Fibroblast of pulmonary artery (primary cell): ENCODE data around the gene FXN.

Source experiments
- DNase-seq: peaks from one replicate; pipeline ENCODE4 v3.0.0-alpha.2; 2010; ENCODE audit warnings: low read depth
- H3K4me3 ChIP-seq: replicated peaks from 2 replicates; pipeline ENCODE4 v1.5.1; 2011; ENCODE audit warnings: low read depth, mild to moderate bottlenecking, control low read depth, low read length, moderate library complexity
- CTCF ChIP-seq: IDR thresholded peaks from 2 replicates; pipeline ENCODE4 v1.5.1; 2011; ENCODE audit warnings: mild to moderate bottlenecking, control low read depth, low read length, inconsistent platforms; ENCODE audit errors: missing control alignments

FXN gene

GRCh38 chr9:69036309-69036708 lies 757 bp downstream of the FXN start:
- TF ChIP-seq CTCF, result no peak
- H3K4me3 ChIP-seq, result peak overlapping the region; percentile 92
- peak; percentile 12 for DNase-seq

GRCh38 chr9:69036799-69037198 lies 1.2 kb downstream of the FXN start:
- peak overlapping the region; percentile 92 for H3K4me3 ChIP-seq
- no peak for DNase-seq
- no peak for TF ChIP-seq CTCF

- H3K4me3 ChIP-seq, result no peak overlapping the region
- no peak for DNase-seq
- no peak for TF ChIP-seq CTCF
Observed at GRCh38 chr9:69040646-69041045, 5.1 kb downstream of the FXN start.

DNA sequence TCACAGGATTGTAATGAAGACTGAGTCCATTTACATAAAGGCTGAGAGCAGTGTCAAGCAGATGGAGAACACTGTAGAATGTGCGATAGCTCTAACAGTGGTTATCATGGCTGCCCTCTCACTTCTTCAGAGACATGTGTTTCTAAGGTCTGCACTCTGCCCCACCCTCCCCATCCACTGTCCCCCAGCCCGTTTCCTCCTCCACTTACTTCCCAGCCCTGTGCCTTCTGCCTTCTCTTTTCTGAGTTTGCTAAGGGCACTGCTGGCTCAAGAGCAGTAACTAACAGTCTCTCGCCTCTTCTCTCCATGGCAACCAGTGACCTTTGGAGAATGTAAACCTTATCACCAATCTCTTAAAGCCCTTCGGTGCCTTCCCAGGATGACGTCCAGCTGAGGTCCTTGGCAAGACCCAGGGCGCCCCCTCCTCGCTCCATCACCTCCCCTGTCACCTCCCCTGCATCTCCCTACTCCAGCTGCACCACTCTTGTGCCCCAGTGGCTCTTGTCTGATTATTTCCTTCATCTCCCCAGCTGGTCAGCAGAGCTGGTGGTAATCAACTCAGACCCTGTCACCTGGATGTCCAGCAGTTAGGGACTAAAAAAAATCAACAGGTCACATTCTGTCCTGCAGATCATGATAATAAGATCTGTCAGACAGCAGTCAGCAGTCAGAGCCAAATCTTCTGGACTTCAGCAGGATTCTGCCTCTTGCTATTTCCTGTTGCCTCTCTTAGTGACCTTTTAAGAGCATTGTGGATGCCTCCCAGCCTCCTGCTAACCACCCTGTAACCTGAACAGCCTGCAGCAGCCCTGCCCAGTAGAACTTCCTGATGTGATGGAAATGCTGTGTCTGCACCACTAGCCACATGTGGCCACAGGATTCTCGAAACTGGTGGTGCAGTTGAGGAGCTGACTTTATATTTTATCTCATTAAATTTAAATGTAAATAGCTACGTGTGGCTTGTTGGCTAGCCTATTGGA lies 9.0 kb downstream of the FXN start:
- no peak for TF ChIP-seq CTCF
- peak; percentile 58 for DNase-seq

DNA sequence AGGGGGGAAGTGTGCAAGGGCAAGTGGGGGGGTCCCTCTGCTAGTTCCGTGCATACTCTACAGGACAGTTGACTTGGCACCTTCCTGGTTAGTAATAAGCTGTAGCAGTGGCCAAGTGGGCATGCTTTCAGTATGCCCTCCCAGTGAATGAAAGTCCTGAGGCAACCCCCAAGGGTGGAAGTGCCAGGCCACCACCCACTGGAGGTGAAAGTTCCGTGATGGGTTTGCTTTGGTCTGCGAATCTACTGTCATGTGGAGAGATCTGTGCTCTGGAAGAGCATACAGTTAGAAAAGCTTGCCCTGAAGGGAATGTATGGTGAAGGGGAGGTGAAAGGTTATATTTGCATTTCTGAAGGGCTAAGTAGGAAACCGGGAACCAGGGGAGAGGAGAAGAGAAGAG lies 10.3 kb downstream of the FXN start:
- H3K4me3 ChIP-seq, result no peak overlapping the region
- no peak for DNase-seq
- TF ChIP-seq CTCF, result no peak

More for the DNA sequence above, 9.0 kb downstream of the FXN start:
- H3K4me3 ChIP-seq, result no peak overlapping the region

- no peak for DNase-seq
- no peak for TF ChIP-seq CTCF
- H3K4me3 ChIP-seq, result no peak overlapping the region
Observed at GRCh38 chr9:69046723-69047122, 11.2 kb downstream of the FXN start.
